Measurements from ENCODE around the gene CCDC83. TPM values are rescaled to one million over a fixed set of nuclear protein-coding genes. Genes with fewer than 3 reads are reported as not detected.
"Not testable (repeated sequence)": the region's sequence is repeated elsewhere in the genome, so short reads cannot be mapped to it uniquely, and the experiment has no call there.

CCDC83 gene
- total RNA-seq, 1 experiment from 2014 or later: not detected

GRCh38 chr11:85835729-85836128, 19.5 kb upstream of the CCDC83 start:
- WGBS (ENCODE audit: extremely low coverage, insufficient read length, low lambda C conversion rate): no CpG with 5 or more reads among the region's 3 CpGs
- Histone ChIP-seq H3K56ac (ENCODE audit: insufficient read length, low read depth, low read length) (no peak overlapping the region), H3K4me1 (ENCODE audit: insufficient read depth, low read length) (no peaks in the 10 kb centered on the region), H3K18ac (ENCODE audit: insufficient read length, low read depth, low read length) (no peak overlapping the region), H2BK5ac (ENCODE audit: insufficient read length, low read length) (no peak overlapping the region), H3K9me3 (ENCODE audit: control insufficient read depth, low read depth, low read length) (no peaks in the 10 kb centered on the region), H4K8ac (replicated peaks; ENCODE audit: insufficient read length, low read depth, low read length) (no peak overlapping the region), H3K79me1 (ENCODE audit: insufficient read depth, low read depth, low read length, poor library complexity, severe bottlenecking) (no peaks in the 10 kb centered on the region), H2BK20ac (ENCODE audit: low read depth, low read length, poor library complexity, severe bottlenecking) (no peak overlapping the region), H4K91ac (ENCODE audit: insufficient read length, low read depth, low read length) (no peak overlapping the region), H4K20me1 (ENCODE audit: control insufficient read depth, insufficient read depth, insufficient read length) (no peaks in the 10 kb centered on the region), H3K14ac (ENCODE audit: insufficient read depth, low read length) (no peak overlapping the region), H2BK15ac (ENCODE audit: low read depth, low read length) (no peak overlapping the region), H4K5ac (ENCODE audit: insufficient read length, low read depth, low read length) (no peak overlapping the region), H2BK120ac (ENCODE audit: low read depth, low read length, poor library complexity, severe bottlenecking) (no peak overlapping the region), H2AK5ac (ENCODE audit: insufficient read length, low read length) (no peak overlapping the region), H3T11ph (ENCODE audit: low read length) (no peak overlapping the region), H3K23me2 (ENCODE audit: insufficient read length, low read depth, low read length, poor library complexity, severe bottlenecking) (no peaks in the 10 kb centered on the region), H3K4ac (ENCODE audit: low read depth, low read length) (no peak overlapping the region), H3K27me3 (ENCODE audit: insufficient read depth, low read length) (no peaks in the 10 kb centered on the region), H3K9ac (ENCODE audit: extremely low read depth, insufficient read length, low read length) (no peak overlapping the region), H2BK12ac (ENCODE audit: insufficient read length, low read depth, low read length) (no peak overlapping the region), H3K79me2 (ENCODE audit: insufficient read depth, low read length) (no peaks in the 10 kb centered on the region), H3K4me2 (ENCODE audit: insufficient read depth, insufficient read length, low read length) (no peak overlapping the region), H2AFZ (ENCODE audit: low read length) (no peak overlapping the region), H3K23ac (ENCODE audit: insufficient read length, low read depth, low read length) (no peak overlapping the region), H3K27ac (ENCODE audit: insufficient read length, low read depth, low read length) (no peak overlapping the region)
- no peak for DNase-seq
- Mint-ChIP-seq H3K36me3 (ENCODE audit: insufficient read depth in 1 of 3, low read depth in 3 of 3) (no peaks in the 10 kb centered on the region), H3K27ac (no peak overlapping the region), H3K9me3 (peaks cover 5% of the 10 kb centered on the region in 2 experiments; a peak in 4 of 5 replicates), H3K4me1 (peaks cover 8% of the 10 kb centered on the region in 2 experiments; a peak in 3 of 4 replicates), H3K27me3 (ENCODE audit: low read depth) (peaks cover under 1% of the 10 kb centered on the region), H3K4me3 (no peak overlapping the region)
- TF ChIP-seq CTCF (conservative IDR thresholded peaks at IDR 0.05): no peak

GRCh38 chr11:85840932-85841331, 14.3 kb upstream of the CCDC83 start:
- not testable (repeated sequence) for H3K27ac ChIP-seq (ENCODE audit: insufficient read length, low read depth, low read length); H3K4me1 ChIP-seq (ENCODE audit: insufficient read depth, low read length); H3K23me2 ChIP-seq (ENCODE audit: insufficient read length, low read depth, low read length, poor library complexity, severe bottlenecking); H3K9ac ChIP-seq (ENCODE audit: extremely low read depth, insufficient read length, low read length); H3K36me3 Mint-ChIP-seq (ENCODE audit: insufficient read depth in 1 of 3, low read depth in 3 of 3); H4K5ac ChIP-seq (ENCODE audit: insufficient read length, low read depth, low read length); H3K4ac ChIP-seq (ENCODE audit: low read depth, low read length); H4K91ac ChIP-seq (ENCODE audit: insufficient read length, low read depth, low read length); H3K9me3 ChIP-seq (ENCODE audit: control insufficient read depth, low read depth, low read length); H2AK5ac ChIP-seq (ENCODE audit: insufficient read length, low read length); H2AFZ ChIP-seq (ENCODE audit: low read length); H4K8ac ChIP-seq (replicated peaks; ENCODE audit: insufficient read length, low read depth, low read length); H3K27me3 Mint-ChIP-seq (ENCODE audit: low read depth); H3K18ac ChIP-seq (ENCODE audit: insufficient read length, low read depth, low read length); DNase-seq; H2BK120ac ChIP-seq (ENCODE audit: low read depth, low read length, poor library complexity, severe bottlenecking); H3K56ac ChIP-seq (ENCODE audit: insufficient read length, low read depth, low read length); H3K4me3 Mint-ChIP-seq; H4K20me1 ChIP-seq (ENCODE audit: control insufficient read depth, insufficient read depth, insufficient read length); H3K79me1 ChIP-seq (ENCODE audit: insufficient read depth, low read depth, low read length, poor library complexity, severe bottlenecking); H2BK20ac ChIP-seq (ENCODE audit: low read depth, low read length, poor library complexity, severe bottlenecking); H2BK12ac ChIP-seq (ENCODE audit: insufficient read length, low read depth, low read length); H2BK15ac ChIP-seq (ENCODE audit: low read depth, low read length); H3K79me2 ChIP-seq (ENCODE audit: insufficient read depth, low read length); H3K27me3 ChIP-seq (ENCODE audit: insufficient read depth, low read length); H3K27ac Mint-ChIP-seq; H3K23ac ChIP-seq (ENCODE audit: insufficient read length, low read depth, low read length); H3T11ph ChIP-seq (ENCODE audit: low read length); H3K14ac ChIP-seq (ENCODE audit: insufficient read depth, low read length); H3K4me1 Mint-ChIP-seq; H3K9me3 Mint-ChIP-seq; H3K4me2 ChIP-seq (ENCODE audit: insufficient read depth, insufficient read length, low read length); H2BK5ac ChIP-seq (ENCODE audit: insufficient read length, low read length)

Data from H9 (cell line).